ENCODE data around the gene KBTBD13. TPM values are rescaled to one million over a fixed set of nuclear protein-coding genes. Genes with fewer than 3 reads are reported as not detected.

Gene KBTBD13
- total RNA-seq, 1 experiment from 2014 or later, result not detected

Small RNA genes lying within 50 kb of the gene (small RNA-seq; reads per million reads assigned to genes)
- gene AC013553.1, result 0 reads per million in 2 experiments

Other genes starting within 250 kb of the KBTBD13 start
- 35.4 and 37.1 TPM in 2 replicates for gene PLEKHO2, start 234.8 kb upstream of the KBTBD13 start, total RNA-seq (2014; rRNA removed; shearing (Covaris generic))
- 1.5 and 1.7 TPM in 2 replicates for gene ANKDD1A, start 164.8 kb upstream of the KBTBD13 start, total RNA-seq (2014; rRNA removed; shearing (Covaris generic))
- gene SPG21, start 86.8 kb upstream of the KBTBD13 start, total RNA-seq (2014; rRNA removed; shearing (Covaris generic)), result 61.6 and 64.9 TPM in 2 replicates
- 33.6 and 43.9 TPM in 2 replicates for gene MTFMT, start 47.1 kb upstream of the KBTBD13 start, total RNA-seq (2014; rRNA removed; shearing (Covaris generic))
- gene SLC51B, start 31.4 kb upstream of the KBTBD13 start, total RNA-seq (2014; rRNA removed; shearing (Covaris generic)), result 0.24 TPM in 1 of 2 replicates, not detected in the other
- not detected in 2 replicates for gene RASL12, start 8.8 kb upstream of the KBTBD13 start, total RNA-seq (2014; rRNA removed; shearing (Covaris generic))
- gene UBAP1L, start 38.5 kb downstream of the KBTBD13 start, total RNA-seq (2014; rRNA removed; shearing (Covaris generic)), result 31.1 and 31.5 TPM in 2 replicates
- 25.5 and 27.5 TPM in 2 replicates for gene PDCD7, start 57.1 kb downstream of the KBTBD13 start, total RNA-seq (2014; rRNA removed; shearing (Covaris generic))
- gene CLPX, start 108.6 kb downstream of the KBTBD13 start, total RNA-seq (2014; rRNA removed; shearing (Covaris generic)), result 44.6 and 46.2 TPM in 2 replicates
- 0.13 TPM in 1 of 2 replicates, not detected in the other for gene CILP, start 134.7 kb downstream of the KBTBD13 start, total RNA-seq (2014; rRNA removed; shearing (Covaris generic))
- gene PARP16, start 210.1 kb downstream of the KBTBD13 start, total RNA-seq (2014; rRNA removed; shearing (Covaris generic)), result 7.4 and 10.1 TPM in 2 replicates
- gene RNU5A-1, start 219.3 kb downstream of the KBTBD13 start, total RNA-seq (2014; rRNA removed; shearing (Covaris generic)), result not detected in 2 replicates
- gene RNU5B-1, start 227.9 kb downstream of the KBTBD13 start, total RNA-seq (2014; rRNA removed; shearing (Covaris generic)), result not detected in 2 replicates